SK-N-MC (cell line): ENCODE results near the gene VAV3.

ENCODE experiments used
- EZH2 ChIP-seq: fragments of 200-600 bp; sonication (generic); IDR thresholded peaks from one replicate; pipeline ENCODE4 v1.6.1; 2017; ENCODE audit warnings: antibody characterized with exemption
- POLR2AphosphoS5 ChIP-seq: IDR thresholded peaks from 2 replicates; pipeline ENCODE4 v1.6.1; 2012; ENCODE audit warnings: mild to moderate bottlenecking, low read depth, low read length, borderline replicate concordance

DNA sequence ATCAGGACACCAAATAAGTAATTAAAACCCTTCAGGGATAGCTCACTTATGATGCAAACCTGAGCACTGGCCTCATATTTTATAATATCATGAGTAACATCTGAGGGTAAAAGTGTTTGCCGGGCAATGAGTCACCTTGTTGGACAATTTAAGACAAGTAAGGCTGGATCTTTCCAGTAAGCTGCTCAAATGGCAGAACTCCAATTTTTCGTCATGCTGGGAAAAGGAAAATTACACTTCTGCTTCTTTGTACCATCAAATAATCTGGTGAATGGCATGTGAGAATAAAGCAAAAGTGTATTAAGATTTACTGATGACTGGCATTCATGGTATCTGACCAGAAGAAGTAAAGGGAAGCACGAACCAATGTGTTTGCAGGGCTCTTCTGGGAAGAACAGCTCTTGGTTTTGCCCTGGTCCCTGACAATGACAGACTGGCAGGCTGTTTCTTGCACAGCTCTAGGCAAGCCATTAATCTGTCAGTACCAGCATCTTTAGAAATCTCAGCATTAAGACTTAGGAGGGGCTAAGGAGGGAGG lies 392.2 kb downstream of the VAV3 start:
- TF ChIP-seq EZH2 (no peak), POLR2AphosphoS5 (no peak)
